Epithelial cell of esophagus (primary cell): ENCODE data around the gene GOLGA3.
"Not testable (repeated sequence)": the region's sequence is repeated elsewhere in the genome, so short reads cannot be mapped to it uniquely, and the experiment has no call there.

Experiments used
- DNase-seq: peaks from one replicate; pipeline ENCODE4 v3.0.0; 2010; ENCODE audit warnings: low read depth
- H3K4me3 ChIP-seq: 2 replicates; pipeline ENCODE4 v1.5.1; 2011; ENCODE audit warnings: mild to moderate bottlenecking, low read length, control low read depth
- CTCF ChIP-seq: IDR thresholded peaks from 2 replicates; pipeline ENCODE4 v1.5.1; 2011; ENCODE audit warnings: low read depth, mild to moderate bottlenecking, low read length, control low read depth, inconsistent platforms; ENCODE audit not compliant: insufficient read depth; ENCODE audit errors: missing control alignments

GOLGA3 gene

GRCh38 chr12:132825089-132825488, 3.6 kb downstream of the GOLGA3 start:
- no peak overlapping the region for H3K4me3 ChIP-seq
- DNase-seq: no peak
- no peak for TF ChIP-seq CTCF

- H3K4me3 ChIP-seq: no peak overlapping the region
- no peak for TF ChIP-seq CTCF
- DNase-seq: peak; percentile 80
Observed at GRCh38 chr12:132824053-132824452, 4.6 kb downstream of the GOLGA3 start.

GRCh38 chr12:132818562-132818961, 10.1 kb downstream of the GOLGA3 start:
- no peak overlapping the region for H3K4me3 ChIP-seq
- DNase-seq: no peak

GRCh38 chr12:132814232-132814631, 14.4 kb downstream of the GOLGA3 start:
- no peak for DNase-seq
- no peak for TF ChIP-seq CTCF
- H3K4me3 ChIP-seq: no peak overlapping the region

More at GRCh38 chr12:132818562-132818961, 10.1 kb downstream of the GOLGA3 start:
- TF ChIP-seq CTCF: no peak

- no peak overlapping the region for H3K4me3 ChIP-seq
Observed at GRCh38 chr12:132813443-132813842, 15.2 kb downstream of the GOLGA3 start.

GRCh38 chr12:132812631-132813305, 15.9 kb downstream of the GOLGA3 start:
- TF ChIP-seq CTCF: no peak
- no peak overlapping the region for H3K4me3 ChIP-seq
- DNase-seq: no peak

More at GRCh38 chr12:132813443-132813842, 15.2 kb downstream of the GOLGA3 start:
- no peak for DNase-seq
- TF ChIP-seq CTCF: no peak

GRCh38 chr12:132809391-132809790, 19.3 kb downstream of the GOLGA3 start:
- DNase-seq, H3K4me3 ChIP-seq: not testable (repeated sequence)
- peak; percentile 43 for TF ChIP-seq CTCF
